CD4-positive, alpha-beta T cell treated with Interleukin-21 for 1 hour (primary cell): ENCODE data around the gene INF2.

Experiments used
- DNase-seq: peaks from one replicate; pipeline ENCODE4 v3.0.0-alpha.2; 2020

INF2 gene

DNA sequence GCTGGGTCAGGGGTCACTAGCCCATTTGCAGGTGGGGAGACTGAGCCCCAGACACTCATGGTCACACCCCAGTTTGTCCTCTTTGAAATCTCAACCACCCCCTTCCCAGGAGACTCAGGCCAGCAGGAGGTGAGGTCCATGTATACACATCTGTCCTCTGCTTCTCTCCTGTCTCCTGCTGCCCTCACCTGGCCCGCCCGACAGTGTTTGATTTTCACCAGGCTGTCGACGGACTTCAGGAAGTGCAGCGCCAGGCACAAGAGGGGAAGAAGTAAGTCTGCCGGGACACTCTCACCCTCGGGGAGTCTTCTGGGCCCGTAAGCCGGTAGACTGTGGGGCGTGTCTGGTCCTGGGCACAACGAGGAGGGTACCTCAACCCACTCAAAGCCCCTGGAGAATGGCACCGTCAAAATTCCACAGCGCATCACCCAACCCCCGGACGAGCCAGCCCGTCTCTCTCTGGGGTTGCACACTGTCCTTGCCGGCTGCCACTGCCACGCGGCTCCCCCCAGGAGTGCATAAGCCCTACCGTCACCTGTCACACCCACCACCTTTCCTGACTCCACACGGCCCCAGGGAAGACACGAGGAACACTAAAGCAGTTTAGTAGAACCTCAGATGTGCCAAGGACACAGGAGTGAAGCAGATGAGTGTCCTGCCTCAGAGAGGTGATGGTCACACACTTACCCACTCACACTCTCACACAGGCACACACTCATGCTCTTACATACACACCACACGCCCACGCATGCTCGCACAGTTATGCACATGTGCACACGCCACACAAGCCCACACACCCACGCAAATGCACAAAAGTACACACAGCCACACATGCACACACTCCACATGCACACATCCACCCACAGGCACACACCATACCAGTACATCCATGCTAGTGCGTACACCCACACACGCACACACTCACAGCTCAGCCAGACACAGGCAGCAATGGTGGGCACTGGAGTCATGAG is 50.4 kb downstream of the INF2 start:
- no peak for DNase-seq

DNA sequence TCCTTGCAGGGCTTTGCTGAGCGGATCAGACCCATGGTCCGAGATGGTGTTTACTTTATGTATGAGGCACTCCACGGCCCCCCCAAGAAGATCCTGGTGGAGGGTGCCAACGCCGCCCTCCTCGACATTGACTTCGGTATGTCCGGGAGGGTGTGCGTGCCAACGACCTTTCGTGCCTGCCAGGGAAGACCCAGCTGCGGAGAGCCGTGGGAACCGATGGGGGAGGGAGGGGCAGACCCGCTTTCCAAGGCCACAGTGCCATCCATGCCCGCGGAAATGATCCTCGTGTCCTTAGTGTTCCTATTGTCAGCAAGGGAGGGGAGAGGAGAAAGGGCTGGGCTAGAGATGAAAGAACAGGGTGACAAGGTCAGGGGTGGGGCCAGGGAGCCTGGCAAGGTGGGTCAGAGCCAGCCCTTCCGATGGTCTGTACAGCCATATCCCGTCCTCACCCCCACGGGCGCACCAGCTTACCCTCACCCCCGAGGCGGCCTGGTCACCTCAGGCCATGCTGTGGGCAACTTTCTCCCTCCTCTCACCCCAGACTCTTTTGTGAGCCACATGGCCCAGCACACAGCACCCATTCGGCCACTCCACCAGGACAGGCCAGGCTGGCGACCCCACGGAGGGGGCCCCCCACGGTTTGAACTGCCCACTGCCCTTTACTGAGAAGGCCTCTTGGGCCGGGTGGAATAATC is 51.8 kb downstream of the INF2 start:
- no peak for DNase-seq

DNA sequence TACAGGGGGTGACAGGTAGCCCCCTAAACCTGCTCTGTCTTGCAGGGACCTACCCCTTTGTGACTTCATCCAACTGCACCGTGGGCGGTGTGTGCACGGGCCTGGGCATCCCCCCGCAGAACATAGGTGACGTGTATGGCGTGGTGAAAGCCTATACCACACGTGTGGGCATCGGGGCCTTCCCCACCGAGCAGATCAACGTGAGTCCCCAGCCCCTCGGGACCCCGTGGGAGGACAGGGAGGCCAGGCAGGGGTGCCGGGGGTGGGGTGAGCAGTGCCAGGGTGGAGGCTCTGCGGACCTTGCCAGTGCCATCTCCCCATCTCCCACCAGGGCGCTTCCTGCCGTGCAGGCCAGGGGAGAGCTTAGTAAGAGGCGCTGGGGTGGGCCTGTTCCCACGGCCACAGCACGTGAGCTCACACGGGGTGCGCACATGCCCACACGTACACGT is 52.4 kb downstream of the INF2 start:
- no peak for DNase-seq

DNA sequence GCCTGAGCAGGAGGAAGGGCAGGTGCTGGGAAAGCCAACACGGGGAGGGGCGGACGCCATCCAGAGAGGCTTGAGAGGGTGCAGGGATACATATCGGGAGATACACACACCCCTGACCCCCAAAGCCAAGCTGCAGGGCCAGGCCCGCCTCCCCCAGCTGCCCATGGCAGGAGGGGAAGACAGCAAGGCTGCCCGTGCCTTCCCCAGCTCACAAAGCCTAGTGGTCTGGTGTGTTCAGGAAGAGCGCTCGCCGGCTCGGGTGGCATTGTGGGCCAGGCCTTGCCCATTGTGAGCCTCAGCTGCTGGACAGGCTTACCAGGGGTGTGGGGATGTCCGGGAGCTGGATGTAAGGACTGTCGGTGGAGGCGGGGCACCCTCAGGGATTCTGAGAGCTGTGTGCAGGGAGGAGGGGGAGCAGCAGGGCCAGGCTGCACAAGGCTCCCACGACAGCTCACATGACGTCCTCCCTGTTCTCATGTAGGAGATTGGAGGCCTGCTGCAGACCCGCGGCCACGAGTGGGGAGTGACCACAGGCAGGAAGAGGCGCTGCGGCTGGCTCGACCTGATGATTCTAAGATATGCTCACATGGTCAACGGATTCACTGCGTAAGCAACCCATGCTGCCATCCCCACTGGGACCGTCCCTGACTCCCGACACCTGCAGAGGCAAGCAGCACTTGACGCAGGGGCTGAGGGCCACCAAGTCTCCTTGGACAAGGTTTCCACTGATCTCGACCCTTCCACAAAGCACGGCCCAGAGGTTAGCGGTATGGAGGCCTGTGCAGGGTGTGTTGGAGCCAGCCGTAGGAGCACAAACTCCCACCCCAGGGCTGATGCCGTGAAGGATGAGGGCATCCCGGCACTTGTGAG is 53.4 kb downstream of the INF2 start:
- no peak for DNase-seq

DNA sequence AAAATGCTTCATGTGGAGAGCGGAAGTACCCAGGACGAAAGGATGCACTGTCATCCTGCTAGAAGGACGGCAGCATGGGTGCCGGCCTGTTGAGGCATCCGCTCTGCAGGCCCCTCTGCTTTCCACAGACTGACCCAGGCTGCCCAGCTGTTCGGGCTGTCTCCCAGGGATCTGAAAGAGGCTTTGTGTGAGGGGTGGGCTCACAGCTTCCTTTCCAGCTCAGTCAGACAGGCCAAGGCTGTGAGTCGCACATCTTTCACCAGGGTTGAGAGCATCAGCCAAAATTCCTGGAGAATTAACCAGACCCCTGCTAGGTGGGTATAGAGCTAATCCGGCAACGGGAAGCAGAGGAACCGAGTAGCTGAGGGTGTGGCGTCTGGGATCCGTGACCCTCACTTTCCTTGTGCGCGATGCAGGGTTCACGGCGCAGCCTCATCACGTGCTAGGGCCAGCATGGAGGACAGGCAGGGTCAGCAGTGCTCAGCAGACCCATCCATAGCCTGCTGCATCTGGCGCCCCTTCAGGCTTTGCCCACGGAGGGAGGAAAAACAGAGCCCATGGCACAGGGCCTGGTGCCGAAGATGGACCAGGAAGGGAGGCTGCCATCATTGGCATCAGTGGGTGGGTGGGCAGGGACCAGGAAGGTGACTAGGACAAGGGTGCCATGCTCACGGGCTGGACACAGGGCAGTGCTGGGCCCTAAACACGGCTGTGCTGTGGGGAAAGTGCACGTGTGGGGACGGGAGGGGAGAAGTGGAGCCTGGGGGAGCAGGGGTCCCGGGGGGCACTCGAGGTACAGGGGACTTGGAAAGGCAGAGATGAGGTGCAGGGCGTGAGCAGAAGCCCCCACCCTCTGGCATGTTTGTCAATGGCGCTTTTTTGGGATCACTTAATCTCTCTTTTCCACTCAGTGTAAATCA is 54.3 kb downstream of the INF2 start:
- no peak for DNase-seq

DNA sequence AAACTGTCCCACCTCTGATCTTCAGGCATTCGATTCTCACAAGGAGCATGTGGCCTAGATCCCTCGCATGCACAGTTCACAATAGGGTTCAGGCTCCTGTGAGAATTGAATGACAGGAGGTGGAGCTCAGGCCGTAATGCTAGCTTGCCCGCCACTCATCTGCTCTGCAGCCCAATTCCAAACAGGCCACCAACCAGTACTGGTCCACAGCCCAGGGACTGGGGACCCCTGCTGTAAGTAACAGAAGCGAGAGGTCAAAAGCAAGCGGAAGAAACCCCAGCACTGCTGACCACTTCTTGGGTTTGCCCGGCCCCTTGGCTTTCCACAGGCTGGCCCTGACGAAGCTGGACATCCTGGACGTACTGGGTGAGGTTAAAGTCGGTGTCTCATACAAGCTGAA is 55.1 kb downstream of the INF2 start:
- DNase-seq = no peak

DNA sequence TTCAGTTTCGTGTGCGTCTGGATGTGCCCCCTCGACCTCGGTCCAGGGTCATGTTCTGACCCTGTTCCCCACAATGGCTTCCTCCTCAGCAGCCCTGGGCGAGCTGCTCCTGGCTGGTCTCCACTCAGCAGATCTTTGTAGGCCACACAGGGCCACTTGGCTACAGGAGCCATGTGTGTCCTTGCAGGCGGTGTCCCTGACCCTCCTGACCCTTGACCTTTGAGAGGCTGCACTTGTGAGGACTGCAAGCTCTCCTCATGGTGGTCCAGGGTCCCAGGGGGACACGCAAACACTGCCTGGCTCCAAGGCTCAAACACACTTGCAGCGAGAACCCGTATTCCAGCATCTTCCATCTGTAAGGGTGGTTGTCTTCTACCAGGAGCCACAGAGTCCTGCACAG is 56.0 kb downstream of the INF2 start:
- no peak for DNase-seq

DNA sequence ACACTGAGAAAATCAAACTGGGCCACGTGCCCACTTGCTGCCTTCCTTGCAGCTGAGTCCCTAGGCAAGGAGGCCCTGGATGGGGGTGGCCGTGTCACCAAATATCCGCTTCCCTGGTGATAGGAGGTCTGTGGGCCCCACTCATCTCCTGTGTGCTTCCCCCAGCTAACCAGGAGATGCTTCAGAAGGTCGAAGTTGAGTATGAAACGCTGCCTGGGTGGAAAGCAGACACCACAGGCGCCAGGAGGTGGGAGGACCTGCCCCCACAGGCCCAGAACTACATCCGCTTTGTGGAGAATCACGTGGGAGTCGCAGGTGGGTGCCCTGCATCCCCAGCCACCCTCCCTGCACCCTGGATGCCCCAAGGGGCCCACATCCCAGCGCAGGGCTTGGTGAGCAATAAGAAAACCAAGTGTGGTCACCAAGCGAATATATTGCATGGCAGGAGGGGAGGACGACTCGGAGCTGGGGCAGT is 56.7 kb downstream of the INF2 start:
- no peak for DNase-seq

DNA sequence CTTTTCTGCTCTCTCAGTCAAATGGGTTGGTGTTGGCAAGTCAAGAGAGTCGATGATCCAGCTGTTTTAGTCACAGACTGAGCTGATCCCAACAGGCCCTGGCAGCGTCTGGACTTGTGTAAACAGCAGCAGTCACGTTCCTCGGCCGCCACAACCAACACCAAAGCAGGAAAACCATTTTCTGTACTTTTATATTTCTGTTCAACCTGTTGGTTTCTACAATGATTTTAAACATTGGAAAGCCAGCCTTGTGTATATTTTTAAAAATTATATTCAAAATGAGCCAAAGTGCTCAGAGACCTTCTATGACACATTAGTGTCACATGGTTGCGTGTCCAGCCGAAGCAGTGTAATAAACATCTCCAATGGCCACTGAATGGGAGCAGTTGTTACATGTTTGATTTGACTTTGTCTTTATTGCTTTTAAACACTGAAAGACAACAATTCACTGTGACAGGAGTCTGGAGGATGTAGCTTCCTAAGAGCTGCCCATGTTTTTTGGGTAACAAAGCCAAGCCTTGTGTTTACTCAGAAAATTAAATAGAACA is 57.6 kb downstream of the INF2 start:
- no peak for DNase-seq

DNA sequence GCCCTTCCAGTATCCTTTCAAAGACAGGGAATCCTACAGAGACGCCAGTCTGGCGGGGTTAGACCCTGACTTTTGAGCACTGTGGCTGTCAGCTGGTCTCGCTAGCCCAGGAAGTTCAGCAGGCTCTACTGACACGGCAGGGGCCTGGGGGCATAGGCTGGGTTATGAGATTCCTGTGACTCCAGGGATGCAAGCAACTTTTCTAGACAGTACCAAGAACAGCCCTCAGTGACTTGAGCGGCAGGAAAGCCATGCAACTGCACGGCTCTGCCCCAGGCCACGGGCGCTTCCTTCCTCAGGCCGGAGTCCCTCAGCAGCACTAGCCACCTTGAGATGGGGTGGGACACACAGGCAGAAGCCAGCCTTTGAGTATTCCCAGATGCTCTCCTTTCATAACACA is 58.5 kb downstream of the INF2 start:
- no peak for DNase-seq

DNA sequence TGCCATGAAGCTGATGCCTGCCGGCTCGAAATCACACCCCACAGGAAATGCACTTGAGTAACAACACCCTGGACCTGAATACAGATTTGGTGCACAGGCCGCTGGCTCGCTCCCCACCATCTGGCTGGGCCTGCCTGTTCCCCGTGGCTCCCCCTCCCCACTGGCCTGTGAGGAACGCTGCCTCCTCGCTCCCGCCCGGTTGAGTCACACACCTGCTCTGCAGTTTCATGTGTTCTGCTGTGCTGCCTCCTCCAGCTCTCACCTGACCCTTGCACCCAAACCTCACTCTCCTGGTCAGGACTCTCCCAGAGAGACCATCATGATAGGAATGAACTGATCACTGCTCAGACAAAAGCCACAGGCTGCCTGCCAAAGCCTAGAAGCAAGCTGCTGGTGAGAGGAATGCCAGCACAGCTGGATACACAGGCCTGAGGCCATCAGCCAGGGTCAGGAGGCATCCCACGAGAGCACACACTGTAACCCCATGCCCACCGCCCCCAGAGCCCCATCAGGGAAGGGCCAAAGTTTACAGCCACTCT is 59.8 kb downstream of the INF2 start:
- DNase-seq = no peak

DNA sequence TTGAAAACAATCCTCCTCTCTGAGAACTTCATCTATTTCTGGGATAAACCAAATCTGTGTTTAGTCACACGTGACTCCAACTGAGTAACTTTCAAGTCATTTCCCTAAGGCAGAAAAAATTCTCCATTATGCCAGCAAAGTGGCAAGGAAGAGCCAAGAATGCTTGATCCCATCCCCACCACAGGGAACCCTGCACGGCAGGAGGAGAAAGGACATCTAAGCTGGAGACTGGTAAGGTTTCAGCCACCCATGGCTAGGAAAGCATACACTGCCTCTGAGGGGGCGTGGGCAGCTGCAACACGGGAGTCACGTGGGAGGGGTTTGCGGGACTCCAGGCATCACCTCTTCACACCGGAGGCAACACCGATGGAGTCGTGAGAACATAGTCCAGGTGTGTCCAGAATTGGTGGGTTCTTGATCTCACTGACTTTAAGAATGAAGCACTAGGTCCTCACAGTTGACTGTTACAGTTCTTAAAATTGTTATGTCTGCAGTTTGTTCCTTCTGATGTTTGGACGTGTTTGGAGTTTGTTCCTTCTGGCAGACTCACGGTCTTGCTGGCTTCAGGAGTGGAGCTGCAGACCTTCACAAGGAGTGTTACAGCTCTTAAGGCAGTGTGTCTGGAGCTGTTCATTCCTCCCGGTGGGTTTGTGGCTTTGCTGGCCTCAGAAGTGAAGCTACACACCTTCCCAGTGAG is 60.8 kb downstream of the INF2 start:
- DNase-seq = no peak

DNA sequence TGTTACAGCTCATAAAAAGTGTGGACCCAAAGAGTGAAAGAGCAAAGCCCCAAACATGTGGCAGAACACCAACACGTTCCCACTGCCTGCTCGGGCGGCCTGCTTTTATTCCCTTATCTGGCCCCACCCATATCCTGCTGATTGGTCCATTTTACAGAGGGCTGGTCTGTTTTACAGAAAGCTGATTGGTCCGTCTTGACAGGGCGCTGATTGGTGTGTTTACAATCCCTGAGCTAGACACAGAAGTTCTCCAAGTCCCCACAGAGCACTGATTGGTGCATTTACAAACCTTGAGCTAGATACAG is 61.3 kb downstream of the INF2 start:
- DNase-seq = peak; percentile 22

DNA sequence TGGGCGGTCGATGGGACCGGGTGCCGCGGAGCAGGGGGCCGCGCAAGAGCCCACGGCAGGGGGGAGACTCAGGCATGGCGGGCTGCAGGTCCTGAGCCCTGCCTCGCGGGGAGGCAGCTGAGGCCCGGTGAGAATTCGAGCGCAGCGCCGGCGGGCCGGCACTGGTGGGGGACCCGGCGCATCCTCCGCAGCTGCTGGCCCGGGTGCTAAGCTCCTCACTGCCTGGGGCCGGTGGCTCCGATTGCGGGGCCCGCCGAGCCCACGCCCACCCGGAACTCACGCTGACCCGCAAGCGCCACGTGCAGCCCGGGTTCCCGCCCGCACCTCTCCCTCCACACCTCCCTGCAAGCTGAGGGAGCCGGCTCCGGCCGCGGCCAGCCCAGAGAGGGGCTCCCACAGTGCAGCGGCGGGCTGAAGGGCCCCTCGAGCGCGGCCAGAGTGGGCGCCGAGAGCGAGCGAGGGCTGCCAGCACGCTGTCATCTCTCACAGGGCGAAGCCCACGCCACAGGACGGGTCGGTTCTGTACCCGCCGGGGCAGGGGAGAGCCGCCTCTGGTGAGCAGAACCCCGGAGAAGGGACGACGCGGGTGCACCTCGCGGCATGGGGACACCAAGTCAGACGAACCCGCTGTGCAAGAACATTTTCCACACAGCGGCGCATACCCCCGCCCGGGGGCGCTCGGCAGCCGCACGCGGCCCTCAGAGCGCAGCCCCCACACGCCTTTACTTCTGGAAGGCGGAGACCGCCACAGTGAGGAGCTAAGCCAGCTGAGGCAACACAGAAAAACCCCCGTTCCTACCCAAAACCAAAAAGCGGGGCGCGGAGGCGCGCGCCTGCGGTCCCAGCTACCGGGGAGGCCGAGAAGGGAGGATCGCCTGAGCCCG is 62.4 kb downstream of the INF2 start:
- no peak for DNase-seq

DNA sequence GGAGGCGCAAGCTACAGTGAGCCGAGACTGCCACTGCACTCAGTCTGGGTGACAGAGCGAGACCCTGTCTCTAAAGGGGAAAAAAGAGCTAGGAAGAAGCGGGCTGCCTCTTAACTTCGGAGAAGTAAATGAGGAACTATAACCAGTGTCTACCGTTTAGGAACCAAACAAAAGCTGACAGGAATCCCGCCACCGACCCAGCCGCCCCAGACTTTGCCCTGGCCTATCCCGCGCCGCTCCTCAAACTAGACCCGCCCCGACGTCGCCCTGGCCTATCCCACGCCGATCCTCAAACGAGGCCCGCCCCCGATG is 63.0 kb downstream of the INF2 start:
- DNase-seq = no peak

DNA sequence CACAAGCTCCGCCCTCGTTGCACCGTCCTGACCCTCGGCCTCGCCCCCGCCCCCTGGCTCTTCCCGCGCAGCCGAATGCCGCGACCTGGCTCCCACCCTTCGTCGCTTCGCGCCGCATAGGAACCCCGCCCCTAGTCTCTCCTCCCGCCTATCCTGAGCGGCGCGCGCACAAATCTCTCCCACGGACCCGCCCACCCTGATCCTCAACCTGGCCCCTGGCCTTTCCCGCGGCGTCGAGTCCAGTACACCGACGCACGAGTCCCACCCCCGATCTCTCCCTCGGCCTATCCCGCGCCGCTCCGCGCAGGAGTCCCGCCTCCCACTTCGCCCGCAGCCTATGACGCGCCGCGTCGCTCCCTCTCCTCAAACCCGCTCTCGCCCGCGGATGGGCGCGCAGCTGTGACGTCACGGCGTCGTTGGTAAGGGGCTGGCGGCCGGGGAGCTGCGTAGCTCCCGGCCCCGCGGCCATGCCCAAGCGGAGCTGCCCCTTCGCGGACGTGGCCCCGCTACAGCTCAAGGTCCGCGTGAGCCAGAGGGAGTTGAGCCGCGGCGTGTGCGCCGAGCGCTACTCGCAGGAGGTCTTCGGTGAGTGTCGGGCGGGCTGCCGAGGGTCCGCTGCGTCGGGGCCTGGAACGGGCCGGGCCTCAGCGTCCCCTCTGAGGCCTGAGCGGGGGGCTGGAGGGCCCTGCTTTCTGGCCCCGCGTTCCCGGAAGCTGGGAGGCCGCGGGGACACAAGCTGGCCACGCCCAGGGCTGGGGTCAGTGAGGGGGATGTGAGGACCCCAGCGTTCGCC is 63.5 kb downstream of the INF2 start, which contains the start of gene SIVA1:
Gene SIVA1 (plus strand): TSS at position 413 of the 793 bp plus-strand sequence. CDS start 55 bp downstream, at position 468.
- peak; percentile 99 for DNase-seq

DNA sequence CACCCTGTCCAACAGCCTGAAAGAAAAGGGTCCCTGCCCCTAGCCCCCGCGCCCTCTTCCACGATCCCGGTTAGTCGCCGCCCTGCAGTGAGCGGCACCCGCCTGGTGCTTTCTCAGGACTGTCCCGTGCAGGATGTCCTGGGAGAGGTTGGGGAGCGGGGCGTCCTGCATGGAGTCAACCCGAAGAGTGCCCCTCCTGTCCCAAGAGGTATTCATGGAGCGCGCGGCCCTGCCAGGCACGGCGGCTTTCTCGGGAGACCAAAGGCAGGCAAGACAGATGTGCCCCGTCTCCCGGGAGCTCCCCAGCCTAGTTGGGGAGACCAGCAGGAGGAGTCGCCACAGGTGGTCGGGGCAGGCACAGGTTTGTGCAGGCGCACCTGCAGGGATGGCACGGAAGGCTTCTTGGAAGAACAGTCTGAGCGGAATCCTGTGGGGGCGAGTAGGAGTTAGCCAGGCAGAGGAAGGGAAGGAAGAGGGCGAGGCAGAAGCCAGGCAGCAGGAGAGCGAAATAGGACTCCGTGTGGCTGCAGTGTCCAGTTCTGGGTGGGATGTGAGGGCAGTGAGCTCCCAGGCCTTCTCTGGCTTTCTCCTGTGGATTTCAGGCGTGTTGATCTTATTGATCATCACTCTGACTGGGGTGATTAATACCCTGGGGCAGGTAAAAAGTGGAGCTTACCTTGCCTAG is 64.3 kb downstream of the INF2 start:
- peak; percentile 12 for DNase-seq

DNA sequence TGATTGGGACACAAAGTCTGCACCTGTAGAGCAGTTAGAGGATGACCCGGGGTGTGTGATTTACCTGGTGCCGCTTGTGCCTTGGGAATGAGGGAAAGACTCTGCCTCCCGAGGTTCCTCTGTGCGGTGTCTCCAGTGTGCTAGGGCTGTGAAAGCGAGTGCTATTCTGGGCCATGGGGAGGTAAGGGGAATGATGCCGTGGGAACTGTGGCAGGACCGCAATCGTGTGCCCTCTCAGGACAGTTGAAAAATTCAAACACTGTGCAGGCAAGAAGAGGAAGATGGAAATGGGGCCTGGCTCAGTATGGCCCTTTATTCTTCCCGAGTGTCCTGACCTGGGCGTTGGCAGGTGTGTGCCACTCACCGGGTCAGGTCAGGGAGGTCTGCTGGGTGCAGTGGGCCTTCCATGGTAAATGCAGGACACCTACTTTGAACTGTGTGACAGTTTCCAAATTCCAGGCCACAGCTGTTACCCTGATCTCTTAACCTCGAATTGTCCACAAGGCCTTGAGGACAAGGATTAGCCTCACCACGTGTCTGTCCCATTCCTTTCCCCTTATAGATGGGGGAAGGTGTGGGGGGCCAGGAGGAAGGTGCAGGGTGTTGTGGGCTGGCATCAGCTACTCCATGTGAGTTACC is 64.9 kb downstream of the INF2 start:
- no peak for DNase-seq
